HG03442 (cell line): ENCODE data around the gene HOXC9.

ENCODE experiments used
- ATAC-seq: cut with Tn5 transposase; IDR thresholded peaks from one replicate; pipeline ENCODE4 v1.9.1; 2021; ENCODE audit warnings: mild to moderate bottlenecking, moderate library complexity; ENCODE audit not compliant: unreplicated experiment

Gene HOXC9

GRCh38 chr12:54049108-54049507, 49.1 kb downstream of the HOXC9 start:
- ATAC-seq: no peak

- no peak for ATAC-seq
Observed at GRCh38 chr12:54050482-54050810, 50.5 kb downstream of the HOXC9 start.

- no peak for ATAC-seq
Observed at GRCh38 chr12:54051026-54051842, 51.3 kb downstream of the HOXC9 start.

- ATAC-seq: no peak
Observed at GRCh38 chr12:54051874-54052437, 52.0 kb downstream of the HOXC9 start.

- ATAC-seq: no peak
Observed at GRCh38 chr12:54052438-54053002, 52.6 kb downstream of the HOXC9 start.
